Measurements from ENCODE around the gene SLC44A2. TPM values are rescaled to one million over a fixed set of nuclear protein-coding genes. Genes with fewer than 3 reads are reported as not detected.
A peak's percentile ranks its signal among the peaks of the same experiment; 100 is the strongest.

SLC44A2 gene
- total RNA-seq, 3 donors from 2014 or later (not counting 1 experiment from before 2014, with no cell fraction given), result 231 to 306 (median 279) TPM

DNA sequence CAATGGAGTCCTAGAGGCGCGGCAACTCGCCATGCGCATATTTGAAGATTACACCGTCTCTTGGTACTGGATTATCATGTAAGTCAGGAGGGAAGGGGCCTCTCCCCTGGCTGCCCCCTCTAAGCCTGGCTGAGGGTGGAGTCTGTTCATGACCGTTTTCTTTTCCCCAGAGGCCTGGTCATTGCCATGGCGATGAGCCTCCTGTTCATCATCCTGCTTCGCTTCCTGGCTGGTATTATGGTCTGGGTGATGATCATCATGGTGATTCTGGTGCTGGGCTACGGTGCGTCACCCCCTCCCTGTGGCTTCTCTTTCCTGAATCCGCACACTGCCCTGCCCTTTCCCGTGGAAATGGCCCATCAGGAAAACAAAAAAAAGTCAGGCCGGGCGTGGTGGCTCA is 6.5 kb downstream of the SLC44A2 start:
- TF ChIP-seq CTCF (IDR thresholded peaks at IDR 0.05), result no peak
- no peaks in the 10 kb centered on the region for H3K27me3 Mint-ChIP-seq (ENCODE audit: low read depth in 2 of 2)
- H3K4me1 ChIP-seq (ENCODE audit: control insufficient read depth, insufficient read depth, low read length), result peaks cover 4% of the 10 kb centered on the region
- intact Hi-C loops (cut with micrococcal nuclease), result no loop called here
- 91% methylated on average over 14 of the region's 14 CpGs for WGBS (ENCODE audit: insufficient coverage)
- H3K36me3 Mint-ChIP-seq, result peaks cover 11% of the 10 kb centered on the region
- H3K4me3 Mint-ChIP-seq, result no peak overlapping the region
- ATAC-seq (no peak), DNase-seq (no peak)
- peaks cover 82% of the 10 kb centered on the region for H3K36me3 ChIP-seq (ENCODE audit: control insufficient read depth, insufficient read depth, low read length)
- no peaks in the 10 kb centered on the region for H3K27me3 ChIP-seq (ENCODE audit: control insufficient read depth, insufficient read depth, low read length)
- H3K27ac Mint-ChIP-seq, result peak overlapping the region in 1 of 2 donors; percentile 8
- H3K4me3 ChIP-seq (ENCODE audit: low read length), result no peak overlapping the region
- no peak overlapping the region for H3K27ac ChIP-seq (ENCODE audit: low read length)
- no peaks in the 10 kb centered on the region for H3K9me3 ChIP-seq (ENCODE audit: control insufficient read depth, insufficient read depth, low read length)
- H3K4me1 Mint-ChIP-seq, result peaks cover 12 to 16% of the 10 kb centered on the region in 2 donors
- H3K9me3 Mint-ChIP-seq, result no peaks in the 10 kb centered on the region

GRCh38 chr19:10634430-10634829 is 9.1 kb downstream of the SLC44A2 start:
- 98% methylated on average over 7 of the region's 7 CpGs for WGBS (ENCODE audit: insufficient coverage)
- Histone ChIP-seq H3K4me1 (ENCODE audit: control insufficient read depth, insufficient read depth, low read length) (peaks cover 13% of the 10 kb centered on the region), H3K27ac (ENCODE audit: low read length) (no peak overlapping the region), H3K9me3 (ENCODE audit: control insufficient read depth, insufficient read depth, low read length) (no peaks in the 10 kb centered on the region), H3K27me3 (ENCODE audit: control insufficient read depth, insufficient read depth, low read length) (no peaks in the 10 kb centered on the region), H3K4me3 (ENCODE audit: low read length) (no peak overlapping the region), H3K36me3 (ENCODE audit: control insufficient read depth, insufficient read depth, low read length) (peaks cover 82% of the 10 kb centered on the region)
- Mint-ChIP-seq H3K4me3 (no peak overlapping the region), H3K4me1 (peaks cover 12 to 26% of the 10 kb centered on the region in 2 donors), H3K9me3 (no peaks in the 10 kb centered on the region), H3K36me3 (peaks cover 19% of the 10 kb centered on the region), H3K27ac (no peak overlapping the region), H3K27me3 (ENCODE audit: low read depth in 2 of 2) (no peaks in the 10 kb centered on the region)
- no peak for TF ChIP-seq CTCF (IDR thresholded peaks at IDR 0.05)
- ATAC-seq, result no peak
- intact Hi-C loops (cut with micrococcal nuclease), result no loop called here
- DNase-seq, result no peak

DNA sequence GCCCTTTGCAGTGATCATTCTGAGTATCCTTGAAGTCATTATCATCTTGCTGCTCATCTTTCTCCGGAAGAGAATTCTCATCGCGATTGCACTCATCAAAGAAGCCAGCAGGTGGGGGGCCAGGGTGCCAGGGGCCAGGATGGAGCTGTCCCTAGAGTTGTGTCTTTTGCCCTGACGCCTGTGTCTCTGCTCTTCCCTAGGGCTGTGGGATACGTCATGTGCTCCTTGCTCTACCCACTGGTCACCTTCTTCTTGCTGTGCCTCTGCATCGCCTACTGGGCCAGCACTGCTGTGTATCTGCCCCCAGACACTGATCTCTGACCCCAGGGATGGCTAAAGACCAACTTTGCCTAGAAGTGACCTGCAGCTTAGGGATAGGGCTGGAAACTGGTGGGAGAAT is 9.6 kb downstream of the SLC44A2 start:
- Histone ChIP-seq H3K9me3 (ENCODE audit: control insufficient read depth, insufficient read depth, low read length) (no peaks in the 10 kb centered on the region), H3K4me3 (ENCODE audit: low read length) (no peak overlapping the region), H3K36me3 (ENCODE audit: control insufficient read depth, insufficient read depth, low read length) (peaks cover 83% of the 10 kb centered on the region), H3K27me3 (ENCODE audit: control insufficient read depth, insufficient read depth, low read length) (no peaks in the 10 kb centered on the region), H3K27ac (ENCODE audit: low read length) (no peak overlapping the region), H3K4me1 (ENCODE audit: control insufficient read depth, insufficient read depth, low read length) (peaks cover 13% of the 10 kb centered on the region)
- no peak for TF ChIP-seq CTCF (IDR thresholded peaks at IDR 0.05)
- DNase-seq, result no peak
- no peaks in the 10 kb centered on the region for H3K27me3 Mint-ChIP-seq (ENCODE audit: low read depth in 2 of 2)
- ATAC-seq, result no peak
- H3K4me1 Mint-ChIP-seq, result peaks cover 12 to 26% of the 10 kb centered on the region in 2 donors
- H3K27ac Mint-ChIP-seq, result no peak overlapping the region
- intact Hi-C loops (cut with micrococcal nuclease), result no loop called here
- H3K36me3 Mint-ChIP-seq, result peaks cover 19% of the 10 kb centered on the region
- H3K4me3 Mint-ChIP-seq, result no peak overlapping the region
- 96% methylated on average over 6 of the region's 6 CpGs for WGBS (ENCODE audit: insufficient coverage)
- no peaks in the 10 kb centered on the region for H3K9me3 Mint-ChIP-seq

DNA sequence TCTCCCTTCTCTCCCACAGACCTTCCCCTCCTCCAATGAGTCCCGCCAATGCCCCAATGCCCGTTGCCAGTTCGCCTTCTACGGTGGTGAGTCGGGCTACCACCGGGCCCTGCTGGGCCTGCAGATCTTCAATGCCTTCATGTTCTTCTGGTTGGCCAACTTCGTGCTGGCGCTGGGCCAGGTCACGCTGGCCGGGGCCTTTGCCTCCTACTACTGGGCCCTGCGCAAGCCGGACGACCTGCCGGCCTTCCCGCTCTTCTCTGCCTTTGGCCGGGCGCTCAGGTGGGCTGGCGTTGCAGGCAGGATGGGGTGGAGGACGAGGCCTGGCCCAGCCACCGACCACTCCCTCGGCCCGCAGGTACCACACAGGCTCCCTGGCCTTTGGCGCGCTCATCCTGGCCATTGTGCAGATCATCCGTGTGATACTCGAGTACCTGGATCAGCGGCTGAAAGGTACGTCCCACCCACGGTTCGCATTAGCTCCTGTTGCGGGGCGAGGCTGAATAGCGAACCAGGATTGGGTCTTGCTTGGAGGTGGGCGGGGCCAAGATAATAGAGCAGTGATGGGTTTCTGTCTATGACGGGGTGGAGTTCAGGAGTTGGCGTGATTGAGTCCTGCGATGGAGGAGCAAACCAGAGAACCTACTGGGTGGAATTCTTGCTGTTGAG is 11.1 kb downstream of the SLC44A2 start:
- peaks cover 85% of the 10 kb centered on the region for H3K36me3 ChIP-seq (ENCODE audit: control insufficient read depth, insufficient read depth, low read length)
- no peaks in the 10 kb centered on the region for H3K27me3 ChIP-seq (ENCODE audit: control insufficient read depth, insufficient read depth, low read length)
- intact Hi-C loops (cut with micrococcal nuclease), result no loop called here
- no peak overlapping the region for H3K4me3 Mint-ChIP-seq
- TF ChIP-seq CTCF (IDR thresholded peaks at IDR 0.05), result no peak
- no peak for ATAC-seq
- no peak for DNase-seq
- no peak overlapping the region for H3K27ac ChIP-seq (ENCODE audit: low read length)
- peaks cover 17% of the 10 kb centered on the region for H3K4me1 ChIP-seq (ENCODE audit: control insufficient read depth, insufficient read depth, low read length)
- H3K4me3 ChIP-seq (ENCODE audit: low read length), result no peak overlapping the region
- no peaks in the 10 kb centered on the region for H3K9me3 ChIP-seq (ENCODE audit: control insufficient read depth, insufficient read depth, low read length)
- peak overlapping the region; percentile 7 to 73 for H3K27ac Mint-ChIP-seq
- H3K36me3 Mint-ChIP-seq, result peaks cover 19% of the 10 kb centered on the region
- 98% methylated on average over 37 of the region's 37 CpGs for WGBS (ENCODE audit: insufficient coverage)
- H3K4me1 Mint-ChIP-seq, result peaks cover 12 to 26% of the 10 kb centered on the region in 2 donors
- H3K27me3 Mint-ChIP-seq (ENCODE audit: low read depth in 2 of 2), result no peaks in the 10 kb centered on the region
- no peaks in the 10 kb centered on the region for H3K9me3 Mint-ChIP-seq

Data from natural killer cell (primary cell).